GM23338 (cell line): Measurements from ENCODE around the gene BHLHA15. TPM values are rescaled to one million over a fixed set of nuclear protein-coding genes. Genes with fewer than 3 reads are reported as not detected.

Experiments
- ATAC-seq: fragments of 200-7000 bp; cut with Tn5 transposase; 3 replicates; pipeline ENCODE4 v1.9.1; 2020
- DNase-seq: peaks from one replicate; pipeline ENCODE4 v3.0.0-alpha.2; 2015; ENCODE audit warnings: low spot score
- H2AFZ ChIP-seq: fragments of 200-600 bp; sonication (generic); 2 replicates; pipeline ENCODE4 v1.8.0; 2016; ENCODE audit warnings: antibody characterized with exemption, mild to moderate bottlenecking, moderate library complexity
- H3F3A ChIP-seq: fragments of 200-600 bp; sonication (generic); replicated peaks from 2 replicates; pipeline ENCODE4 v1.8.0; 2017; ENCODE audit warnings: antibody characterized with exemption, mixed run types, low read depth
- H3K27ac ChIP-seq: fragments of 200-600 bp; sonication (generic); 2 replicates; pipeline ENCODE4 v1.6.1; 2016; ENCODE audit warnings: low read depth
- H3K27me3 ChIP-seq: fragments of 200-600 bp; sonication (generic); 2 replicates; pipeline ENCODE4 v1.8.0; 2016; ENCODE audit warnings: mild to moderate bottlenecking, mixed run types, moderate library complexity; ENCODE audit not compliant: insufficient read depth
- H3K36me3 ChIP-seq: fragments of 200-600 bp; sonication (generic); 2 replicates; pipeline ENCODE4 v1.8.0; 2016; ENCODE audit warnings: mild to moderate bottlenecking; ENCODE audit not compliant: insufficient read depth
- H3K4me1 ChIP-seq: fragments of 200-600 bp; sonication (generic); 2 replicates; pipeline ENCODE4 v1.8.0; 2016; ENCODE audit warnings: mild to moderate bottlenecking, moderate library complexity; ENCODE audit not compliant: insufficient read depth
- H3K4me2 ChIP-seq: fragments of 200-600 bp; sonication (generic); 2 replicates; pipeline ENCODE4 v1.7.1; 2017; ENCODE audit warnings: mixed run types
- H3K4me3 ChIP-seq: fragments of 200-600 bp; sonication (generic); 2 replicates; pipeline ENCODE4 v1.6.1; 2016; ENCODE audit warnings: mixed run types
- H3K79me2 ChIP-seq: fragments of 200-600 bp; sonication (generic); replicated peaks from 2 replicates; pipeline ENCODE4 v1.8.0; 2017; ENCODE audit warnings: mild to moderate bottlenecking; ENCODE audit not compliant: insufficient read depth
- H3K9me2 ChIP-seq: fragments of 200-600 bp; sonication (generic); 2 replicates; pipeline ENCODE4 v1.8.0; 2017; ENCODE audit not compliant: insufficient read depth
- H4K20me1 ChIP-seq: fragments of 200-600 bp; sonication (generic); replicated peaks from 2 replicates; pipeline ENCODE4 v1.8.0; 2017; ENCODE audit warnings: mild to moderate bottlenecking; ENCODE audit not compliant: insufficient read depth
- H3K27ac Mint-ChIP-seq: 2 replicates; pipeline ENCODE4 v1.8.0; 2020; ENCODE audit warnings: inconsistent platforms, mild to moderate bottlenecking, moderate library complexity, mixed read lengths
- H3K27me3 Mint-ChIP-seq: 3 replicates; pipeline ENCODE4 v1.8.0; 2022; ENCODE audit warnings: low read depth, mild to moderate bottlenecking, moderate library complexity, mixed read lengths, inconsistent platforms; ENCODE audit not compliant: insufficient read depth, poor library complexity
- H3K36me3 Mint-ChIP-seq: 3 replicates; pipeline ENCODE4 v1.8.0; 2021; ENCODE audit warnings: low read depth, mild to moderate bottlenecking, inconsistent platforms, moderate library complexity, mixed read lengths
- H3K4me1 Mint-ChIP-seq: 3 replicates; pipeline ENCODE4 v1.8.0; 2020; ENCODE audit warnings: mild to moderate bottlenecking, inconsistent platforms, mixed read lengths
- H3K4me3 Mint-ChIP-seq: 3 replicates; pipeline ENCODE4 v1.8.0; 2021; ENCODE audit warnings: moderate library complexity, mild to moderate bottlenecking, inconsistent platforms, mixed read lengths
- H3K9me3 Mint-ChIP-seq: 3 replicates; pipeline ENCODE4 v1.8.0; 2020; ENCODE audit warnings: moderate library complexity, mild to moderate bottlenecking, inconsistent platforms, mixed read lengths
- CREB1 ChIP-seq: fragments of 250-450 bp; sonication (Bioruptor Pico); IDR thresholded peaks from 2 replicates; pipeline ENCODE4 v1.5.0; 2020; ENCODE audit warnings: low read depth, mild to moderate bottlenecking, moderate library complexity
- CTCF ChIP-seq, 2 experiments: fragments of 200-600 bp in 1 of 2; sonication (generic) in 1 of 2; conservative IDR thresholded peaks; 2 replicates each; pipeline versions ENCODE4 v1.5.1 to v1.6.1; 2016 to 2017; ENCODE audit warnings: antibody characterized with exemption in 2 of 2, low read depth in 2 of 2, mild to moderate bottlenecking in 2 of 2, moderate library complexity in 1 of 2
- ETS1 ChIP-seq: IDR thresholded peaks from 2 replicates; pipeline ENCODE4 v1.6.1; 2016; ENCODE audit warnings: antibody characterized with exemption
- EZH2 ChIP-seq: fragments of 200-600 bp; sonication (generic); IDR thresholded peaks from one replicate; pipeline ENCODE4 v1.8.0; 2017; ENCODE audit warnings: antibody characterized with exemption, mild to moderate bottlenecking, low read depth; ENCODE audit not compliant: unreplicated experiment
- EZH2phosphoT487 ChIP-seq: fragments of 200-600 bp; sonication (generic); IDR thresholded peaks from one replicate; pipeline ENCODE4 v1.8.1; 2018; ENCODE audit warnings: antibody characterized with exemption; ENCODE audit not compliant: unreplicated experiment
- JUNB ChIP-seq: IDR thresholded peaks from one replicate; pipeline ENCODE4 v1.6.1; 2016; ENCODE audit warnings: antibody characterized with exemption; ENCODE audit not compliant: unreplicated experiment
- NANOG ChIP-seq: IDR thresholded peaks from 2 replicates; pipeline ENCODE4 v1.6.1; 2016; ENCODE audit warnings: antibody characterized with exemption, borderline replicate concordance
- POLR2AphosphoS5 ChIP-seq: IDR thresholded peaks from 2 replicates; pipeline ENCODE4 v1.6.1; 2016; ENCODE audit warnings: antibody characterized with exemption, low read depth
- REST ChIP-seq: IDR thresholded peaks from one replicate; pipeline ENCODE4 v1.6.1; 2018; ENCODE audit warnings: antibody characterized with exemption; ENCODE audit not compliant: unreplicated experiment
- STAT1 ChIP-seq: IDR thresholded peaks from one replicate; pipeline ENCODE4 v1.6.1; 2016; ENCODE audit warnings: antibody characterized with exemption; ENCODE audit not compliant: unreplicated experiment
- ZNF114 ChIP-seq: fragments of 250-450 bp; sonication (Bioruptor Pico); IDR thresholded peaks from 2 replicates; pipeline ENCODE4 v1.5.0; 2020; ENCODE audit warnings: mild to moderate bottlenecking, moderate library complexity
- ZNF331 ChIP-seq: fragments of 250-450 bp; sonication (Bioruptor Pico); IDR thresholded peaks from 2 replicates; pipeline ENCODE4 v1.5.0; 2020; ENCODE audit warnings: low read depth, mild to moderate bottlenecking, moderate library complexity
- ZNF462 ChIP-seq: fragments of 250-450 bp; sonication (Bioruptor Pico); IDR thresholded peaks from 2 replicates; pipeline ENCODE4 v1.5.0; 2020; ENCODE audit warnings: mild to moderate bottlenecking, moderate library complexity
- polyA plus RNA-seq: library from polyadenylated mRNA; unstranded; fragments of >200 nt; fragmentation: Nextera tagmentation; extraction: Ambion mirVana; gene quantifications from 2 replicates; pipeline ENCODE4 v1.2.1, GENCODE V29; 2016
- total RNA-seq: library from RNA; depleted of rRNA; stranded (reverse); fragments of >200 nt; shearing (Covaris generic); gene quantifications from 2 replicates; pipeline ENCODE4 v1.2.3, GENCODE V29; 2014

BHLHA15 gene
- total and polyA plus RNA-seq, 2 experiments from 2014 or later, result 1.4 to 8.3 TPM

- H2AFZ ChIP-seq, result no peak overlapping the region
- H3K27ac ChIP-seq, result no peak overlapping the region
- H3K36me3 ChIP-seq, result no peaks in the 10 kb centered on the region
- Mint-ChIP-seq H3K9me3 (no peaks in the 10 kb centered on the region), H3K36me3 (no peaks in the 10 kb centered on the region), H3K4me3 (no peak overlapping the region), H3K27me3 (peaks cover 7% of the 10 kb centered on the region), H3K27ac (no peak overlapping the region), H3K4me1 (no peaks in the 10 kb centered on the region)
- no peaks in the 10 kb centered on the region for H4K20me1 ChIP-seq
- H3K79me2 ChIP-seq, result no peaks in the 10 kb centered on the region
- no peak overlapping the region for H3K4me2 ChIP-seq
- DNase-seq (no peak), ATAC-seq (no peak)
- H3K27me3 ChIP-seq, result no peaks in the 10 kb centered on the region
- no peak for TF ChIP-seq ZNF462
- TF ChIP-seq EZH2, result no peak
- no peak for TF ChIP-seq ZNF114
- TF ChIP-seq EZH2phosphoT487, result no peak
- TF ChIP-seq CTCF (conservative IDR thresholded peaks at IDR 0.05; ENCODE audit: low read depth in 2 of 2), result no peak
- TF ChIP-seq JUNB, result no peak
- no peak for TF ChIP-seq CREB1 (CRISPR knock-in tag)
- TF ChIP-seq STAT1, result no peak
- no peak for TF ChIP-seq ETS1
- no peak for TF ChIP-seq REST
- TF ChIP-seq ZNF331 (CRISPR knock-in tag), result no peak
- TF ChIP-seq POLR2AphosphoS5, result no peak
- no peak for TF ChIP-seq NANOG
- H3K9me2 ChIP-seq, result no peaks in the 10 kb centered on the region
- no peaks in the 10 kb centered on the region for H3K4me1 ChIP-seq
- H3K4me3 ChIP-seq, result no peak overlapping the region
- no peaks in the 10 kb centered on the region for H3F3A ChIP-seq
Observed at GRCh38 chr7:98235901-98236300, 24.7 kb downstream of the BHLHA15 start.
